Endodermal cell (in vitro differentiated cells): ENCODE results near the gene KCNT1. TPM values are rescaled to one million over a fixed set of nuclear protein-coding genes. Genes with fewer than 3 reads are reported as not detected.

ENCODE experiments used
- DNase-seq: peaks from one replicate; pipeline ENCODE4 v3.0.0-alpha.2; 2017
- H3K27ac ChIP-seq: 2 replicates; pipeline ENCODE4 v1.5.1; 2013; ENCODE audit warnings: mild to moderate bottlenecking, low read depth, low read length, moderate library complexity
- H3K27me3 ChIP-seq: 2 replicates; pipeline ENCODE4 v1.6.1; 2013; ENCODE audit warnings: mild to moderate bottlenecking, low read length, moderate library complexity; ENCODE audit not compliant: insufficient read depth, control insufficient read depth, poor library complexity, severe bottlenecking
- H3K36me3 ChIP-seq: 2 replicates; pipeline ENCODE4 v1.7.0; 2013; ENCODE audit warnings: mild to moderate bottlenecking, low read length, moderate library complexity; ENCODE audit not compliant: control insufficient read depth, insufficient read depth
- H3K4me1 ChIP-seq: one replicate; pipeline ENCODE4 v1.7.0; 2013; ENCODE audit warnings: low read length; ENCODE audit not compliant: control insufficient read depth, insufficient read depth
- H3K4me3 ChIP-seq: 2 replicates; pipeline ENCODE4 v1.5.1; 2013; ENCODE audit warnings: mild to moderate bottlenecking, low read length, moderate library complexity
- H3K9ac ChIP-seq: 2 replicates; pipeline ENCODE4 v1.6.1; 2013; ENCODE audit warnings: mild to moderate bottlenecking, low read length, moderate library complexity; ENCODE audit not compliant: poor library complexity, severe bottlenecking; ENCODE audit errors: extremely low read depth
- H3K9me3 ChIP-seq: 2 replicates; pipeline ENCODE4 v1.6.1; 2013; ENCODE audit warnings: mild to moderate bottlenecking, low read length, moderate library complexity; ENCODE audit not compliant: control insufficient read depth
- H3K27ac Mint-ChIP-seq: 2 replicates; pipeline ENCODE4 v1.8.0; 2020; ENCODE audit warnings: mixed read lengths
- H3K27me3 Mint-ChIP-seq: 2 replicates; pipeline ENCODE4 v1.8.0; 2021; ENCODE audit warnings: mild to moderate bottlenecking, mixed read lengths; ENCODE audit not compliant: insufficient read depth
- H3K36me3 Mint-ChIP-seq: 2 replicates; pipeline ENCODE4 v1.8.0; 2020; ENCODE audit warnings: low read depth, mixed read lengths
- H3K4me1 Mint-ChIP-seq: 2 replicates; pipeline ENCODE4 v1.8.0; 2020; ENCODE audit warnings: mixed read lengths
- H3K4me3 Mint-ChIP-seq: 2 replicates; pipeline ENCODE4 v1.8.0; 2020; ENCODE audit warnings: mild to moderate bottlenecking, moderate library complexity, mixed read lengths
- H3K9me3 Mint-ChIP-seq: 2 replicates; pipeline ENCODE4 v1.8.0; 2020; ENCODE audit warnings: mild to moderate bottlenecking, mixed read lengths
- CTCF ChIP-seq: fragments of 200-600 bp; sonication (generic); conservative IDR thresholded peaks from 2 replicates; pipeline ENCODE4 v1.5.0; 2021; ENCODE audit warnings: antibody characterized with exemption, mild to moderate bottlenecking
- WGBS, 2 experiments: methylation state at CpG; one replicate each; pipeline versions ENCODE4 v1.1.5 to v1.1.7; 2013; ENCODE audit warnings: missing lambda C conversion rate in 2 of 2, mixed read lengths in 1 of 2; ENCODE audit not compliant: insufficient coverage in 1 of 2, insufficient read length in 1 of 2; 5-methylcytosine and 5-hydroxymethylcytosine counted together
- total RNA-seq, 2 donors: library from RNA; stranded (reverse); fragmentation: NEBNext Ultra II Directional in 1 of 2; extraction: Animal tissue kit (Norgen Biotek cat#: 25700) in 1 of 2; gene quantifications; 2 replicates in 1 of 2; 3 replicates in 1 of 2; pipeline ENCODE4 v1.2.1, GENCODE V29; 2021

The KCNT1 gene
- total RNA-seq, 2 donors from 2014 or later: 0.15 TPM; not detected in 1

GRCh38 chr9:135799261-135799660, 97.3 kb downstream of the KCNT1 start:
- no peaks in the 10 kb centered on the region for H3K4me1 Mint-ChIP-seq
- DNase-seq: no peak
- H3K27me3 Mint-ChIP-seq: no peaks in the 10 kb centered on the region
- WGBS, 2 experiments: 94 to 96% methylated on average over 7 to 13 of the region's 13 CpGs
- no peaks in the 10 kb centered on the region for H3K9me3 Mint-ChIP-seq
- Histone ChIP-seq H3K9me3 (no peaks in the 10 kb centered on the region), H3K4me3 (no peak overlapping the region), H3K9ac (no peak overlapping the region), H3K27ac (no peak overlapping the region), H3K4me1 (no peaks in the 10 kb centered on the region), H3K36me3 (no peaks in the 10 kb centered on the region), H3K27me3 (no peaks in the 10 kb centered on the region)
- TF ChIP-seq CTCF: no peak
- no peak overlapping the region for H3K27ac Mint-ChIP-seq
- H3K36me3 Mint-ChIP-seq: no peaks in the 10 kb centered on the region
- no peak overlapping the region for H3K4me3 Mint-ChIP-seq

- TF ChIP-seq CTCF: no peak
- Mint-ChIP-seq H3K4me1 (no peaks in the 10 kb centered on the region), H3K36me3 (no peaks in the 10 kb centered on the region), H3K9me3 (no peaks in the 10 kb centered on the region), H3K4me3 (no peak overlapping the region), H3K27ac (no peak overlapping the region), H3K27me3 (no peaks in the 10 kb centered on the region)
- Histone ChIP-seq H3K9ac (no peak overlapping the region), H3K27me3 (no peaks in the 10 kb centered on the region), H3K4me3 (no peak overlapping the region), H3K9me3 (no peaks in the 10 kb centered on the region), H3K36me3 (no peaks in the 10 kb centered on the region), H3K4me1 (no peaks in the 10 kb centered on the region), H3K27ac (no peak overlapping the region)
- DNase-seq: no peak
- WGBS, 2 experiments: 85 to 92% methylated on average over 2 to 6 of the region's 6 CpGs
Measured at GRCh38 chr9:135801070-135801469, 99.1 kb downstream of the KCNT1 start.

- Mint-ChIP-seq H3K9me3 (no peaks in the 10 kb centered on the region), H3K4me3 (no peak overlapping the region), H3K27me3 (no peaks in the 10 kb centered on the region), H3K27ac (peak overlapping the region; percentile 41), H3K4me1 (no peaks in the 10 kb centered on the region), H3K36me3 (no peaks in the 10 kb centered on the region)
- no peaks in the 10 kb centered on the region for H3K9me3 ChIP-seq
- H3K27ac ChIP-seq: no peak overlapping the region
- no peaks in the 10 kb centered on the region for H3K36me3 ChIP-seq
- 85% methylated on average over 12 to 18 of the region's 18 CpGs for WGBS, 2 experiments
- H3K4me3 ChIP-seq: no peak overlapping the region
- no peak for DNase-seq
- no peaks in the 10 kb centered on the region for H3K4me1 ChIP-seq
- no peak for TF ChIP-seq CTCF
- no peak overlapping the region for H3K9ac ChIP-seq
- H3K27me3 ChIP-seq: no peaks in the 10 kb centered on the region
Measured at GRCh38 chr9:135802876-135803419, 101.0 kb downstream of the KCNT1 start.
